ENCODE results near the gene ZNF343. TPM values are rescaled to one million over a fixed set of nuclear protein-coding genes. Genes with fewer than 3 reads are reported as not detected.

The ZNF343 gene
- total and polyA plus RNA-seq, 2 experiments from 2014 or later, result 2.4 to 6.4 TPM

GRCh38 chr20:2545594-2545993 is 36.9 kb upstream of the ZNF343 start (continued):
- TF ChIP-seq ETS1 (IDR thresholded peaks at IDR 0.05) (no peak), ZNF331 (CRISPR knock-in tag; IDR thresholded peaks at IDR 0.05; ENCODE audit: low read depth) (no peak), JUNB (IDR thresholded peaks at IDR 0.05; ENCODE audit: unreplicated experiment) (no peak), POLR2AphosphoS5 (IDR thresholded peaks at IDR 0.05; ENCODE audit: low read depth) (no peak)

- H3K4me1 ChIP-seq (ENCODE audit: insufficient read depth), result no peaks in the 10 kb centered on the region
- H2AFZ ChIP-seq, result no peak overlapping the region
- Mint-ChIP-seq H3K9me3 (no peaks in the 10 kb centered on the region), H3K4me1 (no peaks in the 10 kb centered on the region), H3K4me3 (no peak overlapping the region), H3K27ac (no peak overlapping the region), H3K36me3 (ENCODE audit: low read depth) (no peaks in the 10 kb centered on the region), H3K27me3 (ENCODE audit: insufficient read depth, low read depth, poor library complexity) (peaks cover 4% of the 10 kb centered on the region)
- no peaks in the 10 kb centered on the region; the same call in 1 of the 2 replicates for H4K20me1 ChIP-seq (replicated peaks; ENCODE audit: insufficient read depth)
- H3K9me2 ChIP-seq (ENCODE audit: insufficient read depth), result peaks cover 10% of the 10 kb centered on the region; the same call in 1 of the 2 replicates
- H3K36me3 ChIP-seq (ENCODE audit: insufficient read depth), result no peaks in the 10 kb centered on the region
- DNase-seq (ENCODE audit: low spot score) (no peak), ATAC-seq (no peak)
- H3K79me2 ChIP-seq (replicated peaks; ENCODE audit: insufficient read depth), result no peaks in the 10 kb centered on the region
- H3K27ac ChIP-seq (ENCODE audit: low read depth), result no peak overlapping the region
- H3F3A ChIP-seq (replicated peaks; ENCODE audit: low read depth), result no peaks in the 10 kb centered on the region
- no peak overlapping the region for H3K4me3 ChIP-seq
- peaks cover 17% of the 10 kb centered on the region for H3K27me3 ChIP-seq (ENCODE audit: insufficient read depth)
- H3K4me2 ChIP-seq, result no peak overlapping the region
- TF ChIP-seq ZNF331 (CRISPR knock-in tag; IDR thresholded peaks at IDR 0.05; ENCODE audit: low read depth) (no peak), POLR2AphosphoS5 (IDR thresholded peaks at IDR 0.05; ENCODE audit: low read depth) (no peak), REST (IDR thresholded peaks at IDR 0.05; ENCODE audit: unreplicated experiment) (no peak), JUNB (IDR thresholded peaks at IDR 0.05; ENCODE audit: unreplicated experiment) (no peak), NANOG (IDR thresholded peaks at IDR 0.05; ENCODE audit: borderline replicate concordance) (no peak), STAT1 (IDR thresholded peaks at IDR 0.05; ENCODE audit: unreplicated experiment) (no peak), CTCF (conservative IDR thresholded peaks at IDR 0.05; ENCODE audit: low read depth in 2 of 2) (no peak), ZNF462 (CRISPR knock-in tag; IDR thresholded peaks at IDR 0.05) (no peak), CREB1 (CRISPR knock-in tag; IDR thresholded peaks at IDR 0.05; ENCODE audit: low read depth) (no peak), EZH2 (IDR thresholded peaks at IDR 0.05; ENCODE audit: low read depth, unreplicated experiment) (no peak), ETS1 (IDR thresholded peaks at IDR 0.05) (no peak)
Observed at GRCh38 chr20:2544211-2544610, 35.5 kb upstream of the ZNF343 start.
